ENCODE measurements around the gene NPR1. TPM values are rescaled to one million over a fixed set of nuclear protein-coding genes. Genes with fewer than 3 reads are reported as not detected.
A peak's percentile ranks its signal among the peaks of the same experiment; 100 is the strongest.

Gene NPR1
- total RNA-seq, 1 donor from 2014 or later: 0.19 TPM

GRCh38 chr1:153688736-153689328 is 10.3 kb downstream of the NPR1 start:
- no peak overlapping the region for H3K4me3 Mint-ChIP-seq
- no peaks in the 10 kb centered on the region for H3K9me3 Mint-ChIP-seq
- Histone ChIP-seq H3K4me1 (no peaks in the 10 kb centered on the region), H3K27me3 (no peaks in the 10 kb centered on the region), H2AFZ (replicated peaks) (no peak overlapping the region), H3K9me3 (ENCODE audit: low read depth) (no peaks in the 10 kb centered on the region), H3K79me2 (ENCODE audit: low read depth) (no peaks in the 10 kb centered on the region), H3K36me3 (no peaks in the 10 kb centered on the region), H3K4me3 (no peak overlapping the region), H3K9ac (no peak overlapping the region), H3F3A (ENCODE audit: low read depth) (no peaks in the 10 kb centered on the region), H3K4me2 (no peak overlapping the region), H3K27ac (no peak overlapping the region), H4K20me1 (ENCODE audit: low read depth) (no peaks in the 10 kb centered on the region)
- H3K36me3 Mint-ChIP-seq: no peaks in the 10 kb centered on the region
- no peak for DNase-seq (ENCODE audit: low spot score)
- no peak overlapping the region for H3K27ac Mint-ChIP-seq
- no peak for TF ChIP-seq EZH2 (IDR thresholded peaks at IDR 0.05)
- peaks cover 13% of the 10 kb centered on the region for H3K27me3 Mint-ChIP-seq (ENCODE audit: insufficient read depth, low read depth)
- peaks cover 19% of the 10 kb centered on the region for H3K4me1 Mint-ChIP-seq

DNA sequence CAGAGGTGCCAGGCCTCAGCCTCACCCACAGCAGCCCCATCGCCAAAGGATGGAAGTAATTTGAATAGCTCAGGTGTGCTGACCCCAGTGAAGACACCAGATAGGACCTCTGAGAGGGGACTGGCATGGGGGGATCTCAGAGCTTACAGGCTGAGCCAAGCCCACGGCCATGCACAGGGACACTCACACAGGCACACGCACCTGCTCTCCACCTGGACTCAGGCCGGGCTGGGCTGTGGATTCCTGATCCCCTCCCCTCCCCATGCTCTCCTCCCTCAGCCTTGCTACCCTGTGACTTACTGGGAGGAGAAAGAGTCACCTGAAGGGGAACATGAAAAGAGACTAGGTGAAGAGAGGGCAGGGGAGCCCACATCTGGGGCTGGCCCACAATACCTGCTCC is 15.0 kb downstream of the NPR1 start:
- H3K36me3 Mint-ChIP-seq: no peaks in the 10 kb centered on the region
- no peaks in the 10 kb centered on the region for H4K20me1 ChIP-seq (ENCODE audit: low read depth)
- H3F3A ChIP-seq (ENCODE audit: low read depth): peaks cover 9% of the 10 kb centered on the region
- no peak overlapping the region for H3K9ac ChIP-seq
- H3K4me2 ChIP-seq: no peak overlapping the region
- H3K27me3 ChIP-seq: no peaks in the 10 kb centered on the region
- no peak overlapping the region for H2AFZ ChIP-seq (replicated peaks)
- H3K79me2 ChIP-seq (ENCODE audit: low read depth): no peaks in the 10 kb centered on the region
- H3K27ac Mint-ChIP-seq: no peak overlapping the region
- no peak overlapping the region for H3K4me3 ChIP-seq
- no peak overlapping the region for H3K27ac ChIP-seq
- no peaks in the 10 kb centered on the region for H3K36me3 ChIP-seq
- H3K27me3 Mint-ChIP-seq (ENCODE audit: insufficient read depth, low read depth): peaks cover 5% of the 10 kb centered on the region
- H3K4me1 ChIP-seq: peaks cover 17% of the 10 kb centered on the region
- H3K9me3 Mint-ChIP-seq: no peaks in the 10 kb centered on the region
- TF ChIP-seq CTCF (IDR thresholded peaks at IDR 0.05): no peak
- H3K9me3 ChIP-seq (ENCODE audit: low read depth): no peaks in the 10 kb centered on the region
- DNase-seq (ENCODE audit: low spot score): no peak
- H3K4me3 Mint-ChIP-seq: no peak overlapping the region
- H3K4me1 Mint-ChIP-seq: peaks cover 14% of the 10 kb centered on the region

GRCh38 chr1:153696741-153697140 is 18.3 kb downstream of the NPR1 start:
- Mint-ChIP-seq H3K27me3 (ENCODE audit: insufficient read depth, low read depth) (peaks cover 2% of the 10 kb centered on the region), H3K36me3 (no peaks in the 10 kb centered on the region), H3K4me3 (no peak overlapping the region), H3K9me3 (no peaks in the 10 kb centered on the region), H3K27ac (peak overlapping the region; percentile 58), H3K4me1 (peaks cover 17% of the 10 kb centered on the region)
- H3K36me3 ChIP-seq: no peaks in the 10 kb centered on the region
- no peak overlapping the region for H3K27ac ChIP-seq
- no peaks in the 10 kb centered on the region for H3K79me2 ChIP-seq (ENCODE audit: low read depth)
- no peak overlapping the region for H3K4me3 ChIP-seq
- no peak overlapping the region for H3K9ac ChIP-seq
- no peaks in the 10 kb centered on the region for H3K9me3 ChIP-seq (ENCODE audit: low read depth)
- no peak for TF ChIP-seq CTCF (IDR thresholded peaks at IDR 0.05)
- no peak for TF ChIP-seq EZH2phosphoT487 (IDR thresholded peaks at IDR 0.05)
- no peak for TF ChIP-seq EZH2 (IDR thresholded peaks at IDR 0.05)
- H3F3A ChIP-seq (ENCODE audit: low read depth): peaks cover 9% of the 10 kb centered on the region
- H4K20me1 ChIP-seq (ENCODE audit: low read depth): no peaks in the 10 kb centered on the region
- no peak for DNase-seq (ENCODE audit: low spot score)
- peak overlapping the region; percentile 95 for H2AFZ ChIP-seq (replicated peaks)
- no peak overlapping the region for H3K4me2 ChIP-seq
- no peaks in the 10 kb centered on the region for H3K27me3 ChIP-seq
- peaks cover 19% of the 10 kb centered on the region for H3K4me1 ChIP-seq

DNA sequence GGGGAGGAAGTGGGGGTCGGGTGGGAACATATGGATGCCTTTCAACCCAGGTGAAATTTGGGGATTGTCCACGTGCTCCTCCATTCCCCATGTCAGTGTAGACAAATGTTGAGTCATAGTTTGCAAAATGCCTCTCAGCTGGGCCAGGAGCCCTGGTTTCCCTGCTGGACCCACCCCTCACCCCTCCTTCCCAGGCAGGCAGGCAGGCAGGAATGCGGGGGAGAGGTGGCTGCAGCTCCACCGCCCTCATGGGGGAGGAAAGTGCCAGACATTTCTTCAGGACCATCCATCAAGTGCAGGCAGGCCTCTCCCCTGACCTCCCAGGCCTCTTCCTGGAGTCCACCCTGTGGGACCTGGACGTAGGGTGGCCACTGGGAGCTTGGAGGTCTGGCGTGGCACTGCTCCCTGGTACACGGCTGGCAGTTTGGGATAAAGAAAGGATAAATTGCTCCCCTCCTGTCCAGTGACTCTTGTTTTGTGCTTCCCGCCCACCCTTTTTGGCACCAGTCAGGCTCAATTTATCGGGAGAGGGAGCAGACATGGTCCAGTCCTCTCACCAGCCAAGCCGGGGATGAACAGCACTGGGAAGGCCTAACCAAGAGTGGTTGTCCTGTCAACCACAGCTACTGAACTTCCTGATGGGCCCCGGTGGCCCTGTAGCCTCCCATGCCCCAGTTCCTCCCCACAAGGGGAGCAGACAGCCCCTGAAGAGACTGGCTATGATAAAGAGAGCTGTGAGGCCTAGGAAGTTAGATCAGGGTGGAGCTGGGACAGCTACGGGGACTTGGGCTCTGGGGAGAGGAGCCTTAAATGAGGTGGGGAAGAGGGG is 18.9 kb downstream of the NPR1 start:
- Histone ChIP-seq H2AFZ (replicated peaks) (peak overlapping the region; percentile 95), H3K9me3 (ENCODE audit: low read depth) (no peaks in the 10 kb centered on the region), H3K4me1 (peaks cover 19% of the 10 kb centered on the region), H3K9ac (no peak overlapping the region), H3F3A (ENCODE audit: low read depth) (peaks cover 9% of the 10 kb centered on the region), H3K4me3 (no peak overlapping the region), H3K27ac (no peak overlapping the region), H3K36me3 (no peaks in the 10 kb centered on the region), H3K4me2 (no peak overlapping the region), H3K79me2 (ENCODE audit: low read depth) (no peaks in the 10 kb centered on the region), H4K20me1 (ENCODE audit: low read depth) (no peaks in the 10 kb centered on the region), H3K27me3 (no peaks in the 10 kb centered on the region)
- Mint-ChIP-seq H3K4me3 (no peak overlapping the region), H3K27me3 (ENCODE audit: insufficient read depth, low read depth) (peaks cover 2% of the 10 kb centered on the region), H3K9me3 (no peaks in the 10 kb centered on the region), H3K4me1 (peaks cover 17% of the 10 kb centered on the region), H3K27ac (peak overlapping the region; percentile 25), H3K36me3 (no peaks in the 10 kb centered on the region)
- no peak for TF ChIP-seq EZH2 (IDR thresholded peaks at IDR 0.05)
- TF ChIP-seq CTCF (IDR thresholded peaks at IDR 0.05): no peak
- no peak for TF ChIP-seq EZH2phosphoT487 (IDR thresholded peaks at IDR 0.05)
- peak; percentile 21 for DNase-seq (ENCODE audit: low spot score)
